H1 (cell line): ENCODE measurements around the gene PPFIA4. TPM values are rescaled to one million over a fixed set of nuclear protein-coding genes. Genes with fewer than 3 reads are reported as not detected.
A peak's percentile ranks its signal among the peaks of the same experiment; 100 is the strongest.

Source experiments
- CTCF ChIA-PET: fragments of 300-600 bp; sonication (Branson Sonifier 250); formaldehyde crosslinking; loops from one replicate; lab custom pipeline; 2021; ENCODE audit not compliant: partially characterized antibody; lab: Charles Lee
- POLR2A ChIA-PET: fragments of 300-600 bp; sonication (Branson Sonifier 250); formaldehyde crosslinking; loops from one replicate; lab custom pipeline; 2021; ENCODE audit warnings: inconsistent platforms; ENCODE audit not compliant: partially characterized antibody; lab: Charles Lee
- DNase-seq, 2 experiments: peaks; one replicate each; pipeline versions ENCODE4 v3.0.0 to v3.0.0-alpha.2; 2010 to 2022; ENCODE audit warnings: low spot score in 2 of 2, low read depth in 1 of 2, mixed read lengths in 1 of 2
- FAIRE-seq: peaks from 2 replicates; lab custom pipeline; 2011; peaks lifted over from hg19 to GRCh38; lab: Jason Lieb, UNC
- H2AFZ ChIP-seq: 2 replicates; pipeline ENCODE4 v1.8.1; 2012; ENCODE audit warnings: low read length, inconsistent platforms
- H2AK5ac ChIP-seq: 2 replicates; pipeline ENCODE4 v1.6.1; 2013; ENCODE audit warnings: low read depth, low read length
- H2BK120ac ChIP-seq: replicated peaks from 2 replicates; pipeline ENCODE3; 2013; ENCODE audit warnings: low read depth, low read length, inconsistent platforms
- H2BK12ac ChIP-seq: 2 replicates; pipeline ENCODE4 v1.6.1; 2013; ENCODE audit warnings: low read depth, low read length
- H2BK15ac ChIP-seq: 2 replicates; pipeline ENCODE4 v1.6.1; 2013; ENCODE audit warnings: low read length
- H2BK20ac ChIP-seq: 2 replicates; pipeline ENCODE4 v1.6.1; 2013; ENCODE audit warnings: low read length
- H2BK5ac ChIP-seq: 2 replicates; pipeline ENCODE4 v1.6.1; 2013; ENCODE audit warnings: low read depth, low read length
- H3K14ac ChIP-seq: 2 replicates; pipeline ENCODE4 v1.6.1; 2013; ENCODE audit warnings: inconsistent platforms; ENCODE audit not compliant: insufficient read length
- H3K18ac ChIP-seq: 2 replicates; pipeline ENCODE4 v1.6.1; 2013; ENCODE audit warnings: low read length; ENCODE audit errors: extremely low read depth
- H3K23ac ChIP-seq: 2 replicates; pipeline ENCODE4 v1.6.1; 2013; ENCODE audit warnings: inconsistent platforms; ENCODE audit not compliant: insufficient read length
- H3K23me2 ChIP-seq: 2 replicates; pipeline ENCODE4 v1.6.1; 2013; ENCODE audit warnings: low read depth, low read length
- H3K27ac ChIP-seq: 2 replicates; pipeline ENCODE4 v1.6.1; 2011; ENCODE audit warnings: low read depth, low read length, inconsistent platforms
- H3K27me3 ChIP-seq, 4 experiments: replicated peaks in 1 of 4; 1 replicate in 1 of 4; 2 replicates in 3 of 4; pipeline versions ENCODE4 v1.6.1 to v1.8.1; 2011 to 2013; ENCODE audit warnings: low read length in 3 of 4, mild to moderate bottlenecking in 3 of 4, inconsistent platforms in 2 of 4, mixed read lengths in 2 of 4, moderate library complexity in 1 of 4; ENCODE audit not compliant: control insufficient read depth in 3 of 4, insufficient read depth in 3 of 4; ENCODE audit errors: extremely low read depth in 1 of 4
- H3K36me3 ChIP-seq, 4 experiments: 2 replicates each; pipeline versions ENCODE4 v1.6.1 to v1.8.1; 2011 to 2013; ENCODE audit warnings: mild to moderate bottlenecking in 4 of 4, low read length in 3 of 4, moderate library complexity in 2 of 4, control low read depth in 1 of 4, inconsistent platforms in 1 of 4; ENCODE audit not compliant: insufficient read depth in 4 of 4, control insufficient read depth in 2 of 4
- H3K4ac ChIP-seq: replicated peaks from 2 replicates; pipeline ENCODE3; 2013; ENCODE audit warnings: low read length, low read depth, mixed read lengths, inconsistent platforms; ENCODE audit not compliant: insufficient read length
- H3K4me1 ChIP-seq, 4 experiments: replicated peaks in 1 of 4; 1 replicate in 1 of 4; 2 replicates in 3 of 4; pipeline versions ENCODE4 v1.6.1 to v1.8.1; 2011 to 2013; ENCODE audit warnings: low read length in 3 of 4, inconsistent platforms in 2 of 4, mixed read lengths in 1 of 4; ENCODE audit not compliant: insufficient read depth in 4 of 4, control insufficient read depth in 3 of 4
- H3K4me2 ChIP-seq, 2 experiments: 2 replicates each; pipeline versions ENCODE4 v1.6.1 to v1.8.1; 2011 to 2013; ENCODE audit warnings: low read depth in 2 of 2, low read length in 2 of 2, control low read depth in 1 of 2, inconsistent platforms in 1 of 2, mild to moderate bottlenecking in 1 of 2; ENCODE audit not compliant: insufficient read depth in 1 of 2
- H3K4me3 ChIP-seq, 4 experiments: fragments of 200-600, 300-600 bp in 1 of 4; sonication (generic), shearing (Covaris generic), sonication (Bioruptor Twin) in 1 of 4; 2 replicates each; pipeline versions ENCODE4 v1.5.1 to v1.8.1; 2011 to 2016; ENCODE audit warnings: low read length in 4 of 4, low read depth in 3 of 4, control low read depth in 2 of 4, inconsistent platforms in 2 of 4, mild to moderate bottlenecking in 2 of 4, mixed read lengths in 1 of 4, moderate library complexity in 1 of 4; ENCODE audit not compliant: insufficient read depth in 2 of 4; ENCODE audit errors: extremely low read depth in 1 of 4
- H3K56ac ChIP-seq: replicated peaks from 2 replicates; pipeline ENCODE3; 2013; ENCODE audit warnings: low read depth, mild to moderate bottlenecking, mixed read lengths, low read length, inconsistent platforms; ENCODE audit not compliant: insufficient read length
- H3K79me1 ChIP-seq: 2 replicates; pipeline ENCODE4 v1.6.1; 2013; ENCODE audit warnings: low read depth, low read length, control low read depth
- H3K79me2 ChIP-seq, 2 experiments: 2 replicates each; pipeline versions ENCODE4 v1.6.1 to v1.8.1; 2012 to 2013; ENCODE audit warnings: low read length in 2 of 2, mild to moderate bottlenecking in 2 of 2, inconsistent platforms in 1 of 2; ENCODE audit not compliant: insufficient read depth in 2 of 2, control insufficient read depth in 1 of 2
- H3K9ac ChIP-seq, 4 experiments: replicated peaks in 1 of 4; 1 replicate in 1 of 4; 2 replicates in 3 of 4; pipeline versions ENCODE4 v1.6.1 to v1.8.1; 2011 to 2013; ENCODE audit warnings: low read depth in 3 of 4, low read length in 3 of 4, control low read depth in 2 of 4, mild to moderate bottlenecking in 2 of 4, moderate library complexity in 2 of 4, inconsistent platforms in 1 of 4; ENCODE audit errors: extremely low read depth in 1 of 4
- H3K9me3 ChIP-seq, 2 experiments: 2 replicates each; pipeline versions ENCODE4 v1.6.1 to v1.8.1; 2012 to 2013; ENCODE audit warnings: mild to moderate bottlenecking in 2 of 2, moderate library complexity in 2 of 2, control low read depth in 1 of 2, inconsistent platforms in 1 of 2, low read depth in 1 of 2, low read length in 1 of 2, mixed read lengths in 1 of 2; ENCODE audit not compliant: insufficient read depth in 2 of 2
- H4K20me1 ChIP-seq, 2 experiments: replicated peaks in 1 of 2; 2 replicates each; pipeline versions ENCODE3 to v1.8.1; 2011 to 2013; ENCODE audit warnings: inconsistent platforms in 2 of 2, low read length in 2 of 2, mild to moderate bottlenecking in 1 of 2; ENCODE audit not compliant: insufficient read depth in 2 of 2, control insufficient read depth in 1 of 2
- H4K5ac ChIP-seq: 2 replicates; pipeline ENCODE4 v1.6.1; 2013; ENCODE audit warnings: low read length, low read depth, mixed read lengths, inconsistent platforms; ENCODE audit not compliant: insufficient read length
- H4K8ac ChIP-seq: 2 replicates; pipeline ENCODE4 v1.8.0; 2013; ENCODE audit warnings: mild to moderate bottlenecking, moderate library complexity, low read length, inconsistent platforms; ENCODE audit not compliant: insufficient read depth; ENCODE audit errors: extremely low read depth
- H4K91ac ChIP-seq: replicated peaks from 2 replicates; pipeline ENCODE3; 2013; ENCODE audit warnings: low read length, mixed read lengths, inconsistent platforms; ENCODE audit not compliant: insufficient read length
- BRCA1 ChIP-seq: IDR thresholded peaks from 2 replicates; pipeline ENCODE4 v1.6.1; 2012; ENCODE audit warnings: low read depth, low read length, improper control_type of control experiment
- GTF2F1 ChIP-seq: IDR thresholded peaks from 2 replicates; pipeline ENCODE4 v1.6.1; 2012; ENCODE audit warnings: low read depth, low read length, improper control_type of control experiment, borderline replicate concordance
- RAD21 ChIP-seq, 2 experiments: IDR thresholded peaks in 1 of 2; conservative IDR thresholded peaks in 1 of 2; 2 replicates each; pipeline ENCODE4 v1.6.1; 2011; ENCODE audit warnings: low read depth in 2 of 2, low read length in 2 of 2, improper control_type of control experiment in 1 of 2, inconsistent platforms in 1 of 2, mild to moderate bottlenecking in 1 of 2, moderate library complexity in 1 of 2
- SP2 ChIP-seq: IDR thresholded peaks from 2 replicates; pipeline ENCODE4 v1.6.1; 2012; ENCODE audit warnings: mild to moderate bottlenecking, low read length, inconsistent platforms
- SUZ12 ChIP-seq: fragments of 200-600 bp; sonication (generic); IDR thresholded peaks from 2 replicates; pipeline ENCODE4 v1.6.1; 2012; ENCODE audit warnings: mild to moderate bottlenecking, inconsistent platforms, low read length, moderate library complexity, mixed read lengths
- WGBS, 2 experiments: shearing (Covaris generic) in 1 of 2; methylation state at CpG; one replicate each; pipeline versions ENCODE4 v1.1.6 to v1.1.7; 2013 to 2015; ENCODE audit warnings: low lambda C conversion rate in 2 of 2, mixed read lengths in 2 of 2, inconsistent platforms in 1 of 2, low coverage in 1 of 2, missing lambda C conversion rate in 1 of 2; ENCODE audit not compliant: insufficient replicate concordance in 2 of 2, insufficient coverage in 1 of 2, insufficient read length in 1 of 2; ENCODE audit errors: extremely low coverage in 1 of 2, missing lambda C conversion rate in 1 of 2; 5-methylcytosine and 5-hydroxymethylcytosine counted together
- polyA plus RNA-seq, 7 experiments: library from polyadenylated mRNA; depleted of rRNA in 3 of 7; stranded (reverse) in 5 of 7; unstranded in 2 of 7; fragments of >200 nt in 5 of 7; fragments of 200-250 nt in 2 of 7; gene quantifications; 1 replicate in 5 of 7; 2 replicates in 1 of 7; 4 replicates in 1 of 7; pipeline versions ENCODE4 v1.2.1 to v1.2.3, GENCODE V29; 2011 to 2013; ENCODE audit warnings: missing spikeins in 2 of 7, mixed read lengths in 2 of 7
- total RNA-seq: library from RNA; stranded (reverse); fragmentation: NEBNext Ultra II Directional; extraction: Animal tissue kit (Norgen Biotek cat#: 25700); gene quantifications from 2 replicates; pipeline ENCODE4 v1.2.1, GENCODE V29; 2021
- TF ChIP-seq, protein P1 (sequence below): IDR thresholded peaks from 2 replicates; pipeline ENCODE4 v1.6.1; 2012; ENCODE audit warnings: inconsistent platforms
- TF ChIP-seq, protein P2 (sequence below): IDR thresholded peaks from 2 replicates; pipeline ENCODE4 v1.6.1; 2012; ENCODE audit warnings: inconsistent platforms

The PPFIA4 gene
- total and polyA plus RNA-seq, 2 of the 8 experiments (the other 6 are each of a cell fraction or from before 2014, with no cell fraction given), result 9.0 to 9.9 TPM

DNA sequence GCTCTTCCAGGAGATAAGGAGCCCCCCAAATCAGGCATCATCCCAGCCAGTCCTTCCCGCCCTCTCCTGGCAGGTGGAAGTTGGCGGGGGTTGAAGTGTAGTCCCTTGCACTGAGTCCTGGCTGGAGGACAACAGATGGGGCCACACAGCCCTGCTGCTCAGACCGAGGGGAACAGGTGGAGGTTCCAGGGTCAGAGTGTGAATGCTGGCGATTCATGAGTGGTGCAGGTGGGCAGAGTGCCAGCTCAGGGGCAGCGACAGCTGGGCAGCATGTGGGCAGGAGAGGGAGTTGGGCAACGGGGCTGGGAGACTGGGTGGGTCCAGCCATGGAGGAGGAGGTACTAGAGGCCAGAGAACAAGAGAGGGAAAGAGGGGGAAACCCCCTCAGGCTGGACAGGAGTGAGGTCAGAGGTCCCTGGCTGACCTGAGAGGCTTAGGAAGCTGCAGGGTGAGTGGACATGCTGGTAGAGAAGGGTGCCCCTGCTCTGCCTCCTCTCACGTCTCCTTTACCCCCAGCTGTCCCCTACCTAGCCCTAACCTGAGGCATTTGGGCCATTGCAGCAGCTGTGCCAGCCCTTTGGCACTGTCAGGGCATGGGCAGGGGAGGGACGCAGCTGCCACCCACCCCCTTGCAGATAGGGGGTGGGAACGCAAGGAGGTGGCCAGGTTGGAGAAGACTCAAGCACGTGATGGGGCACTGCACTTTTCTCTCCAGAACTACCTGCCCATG, 90.0 kb downstream of the PPFIA4 start:
- Histone ChIP-seq H3K27me3 (peaks cover 0 to 6% (median 3%) of the 10 kb centered on the region in 4 experiments; a peak in 4 of 7 replicates), H4K20me1 (no peaks in the 10 kb centered on the region), H3K4me3 (no peak overlapping the region), H2AFZ (no peak overlapping the region), H2BK12ac (no peak overlapping the region), H2BK5ac (no peak overlapping the region), H2BK120ac (no peak overlapping the region), H2BK20ac (no peak overlapping the region), H4K8ac (no peak overlapping the region), H3K23ac (no peak overlapping the region), H2AK5ac (no peak overlapping the region), H3K23me2 (no peaks in the 10 kb centered on the region), H3K9ac (no peak overlapping the region), H4K91ac (no peak overlapping the region), H3K36me3 (no peaks in the 10 kb centered on the region), H3K79me1 (no peaks in the 10 kb centered on the region), H3K56ac (no peak overlapping the region), H3K4ac (no peak overlapping the region), H3K4me2 (no peak overlapping the region), H3K14ac (no peak overlapping the region), H2BK15ac (no peak overlapping the region), H3K4me1 (peaks cover 0 to 2% (median under 1%) of the 10 kb centered on the region in 4 experiments; a peak in 1 of 7 replicates), H3K79me2 (no peaks in the 10 kb centered on the region), H3K27ac (no peak overlapping the region), H3K9me3 (no peaks in the 10 kb centered on the region), H3K18ac (no peak overlapping the region), H4K5ac (no peak overlapping the region)
- ChIA-PET CTCF (interaction anchor here (0.8 to 49.1 kb wide), 17 partner anchors 10 to 153 kb away, joined by 3 to 1071 read pairs (median 20); partner anchors contain the start of genes ADORA1, MYBPH, MYOG and PPFIA4), POLR2A (interaction anchor here (1.4 kb wide), 1 partner anchor 100 kb away, joined by 3 read pairs; no protein-coding TSS in a partner anchor)
- DNase-seq (peak in 1 of 2 experiments; percentile 43), FAIRE-seq (no peak)
- TF ChIP-seq RAD21 (IDR thresholded peaks at IDR 0.05 in 1 of 2, conservative IDR thresholded peaks at IDR 0.05 in 1 of 2; ENCODE audit: low read depth in 2 of 2, low read length in 2 of 2) (peak in 1 of 2 experiments; percentile 16; a peak in 1 of 4 replicates), SP2 (no peak), GTF2F1 (no peak), SUZ12 (no peak), BRCA1 (no peak)
- TF ChIP-seq, protein P1, sequence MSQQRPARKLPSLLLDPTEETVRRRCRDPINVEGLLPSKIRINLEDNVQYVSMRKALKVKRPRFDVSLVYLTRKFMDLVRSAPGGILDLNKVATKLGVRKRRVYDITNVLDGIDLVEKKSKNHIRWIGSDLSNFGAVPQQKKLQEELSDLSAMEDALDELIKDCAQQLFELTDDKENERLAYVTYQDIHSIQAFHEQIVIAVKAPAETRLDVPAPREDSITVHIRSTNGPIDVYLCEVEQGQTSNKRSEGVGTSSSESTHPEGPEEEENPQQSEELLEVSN, result peak; percentile 73
- TF ChIP-seq, protein P2, sequence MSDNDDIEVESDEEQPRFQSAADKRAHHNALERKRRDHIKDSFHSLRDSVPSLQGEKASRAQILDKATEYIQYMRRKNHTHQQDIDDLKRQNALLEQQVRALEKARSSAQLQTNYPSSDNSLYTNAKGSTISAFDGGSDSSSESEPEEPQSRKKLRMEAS, result peak; percentile 33; the same call in 1 of the 2 replicates
- WGBS, 2 experiments, result 89% methylated on average over 10 of the region's 10 CpGs; no CpG with 5 or more reads in 1 of the 2 experiments
